H9 (cell line): ENCODE data around the gene ZNF638. TPM values are rescaled to one million over a fixed set of nuclear protein-coding genes. Genes with fewer than 3 reads are reported as not detected.

Experiments used
- DNase-seq: peaks from one replicate; pipeline ENCODE4 v3.0.0-alpha.2; 2017
- H2AFZ ChIP-seq: one replicate; pipeline ENCODE4 v1.6.1; 2013; ENCODE audit warnings: mild to moderate bottlenecking, low read length, control low read depth, moderate library complexity
- H2AK5ac ChIP-seq: 2 replicates; pipeline ENCODE4 v1.6.1; 2013; ENCODE audit warnings: low read length, control low read depth, mixed read lengths; ENCODE audit not compliant: insufficient read length
- H2BK120ac ChIP-seq: one replicate; pipeline ENCODE4 v1.6.1; 2013; ENCODE audit warnings: low read depth, mild to moderate bottlenecking, low read length, control low read depth, inconsistent platforms; ENCODE audit not compliant: poor library complexity, severe bottlenecking
- H2BK12ac ChIP-seq: 2 replicates; pipeline ENCODE4 v1.6.1; 2013; ENCODE audit warnings: low read length, control low read depth, mixed read lengths, low read depth; ENCODE audit not compliant: insufficient read length
- H2BK15ac ChIP-seq: 2 replicates; pipeline ENCODE4 v1.6.1; 2013; ENCODE audit warnings: low read depth, low read length, control low read depth
- H2BK20ac ChIP-seq: one replicate; pipeline ENCODE4 v1.6.1; 2013; ENCODE audit warnings: low read depth, mild to moderate bottlenecking, low read length, control low read depth, inconsistent platforms; ENCODE audit not compliant: poor library complexity, severe bottlenecking
- H2BK5ac ChIP-seq: 2 replicates; pipeline ENCODE4 v1.6.1; 2013; ENCODE audit warnings: low read length, control low read depth, mixed read lengths; ENCODE audit not compliant: insufficient read length
- H3K14ac ChIP-seq: 2 replicates; pipeline ENCODE4 v1.6.1; 2013; ENCODE audit warnings: low read length, control low read depth; ENCODE audit not compliant: insufficient read depth
- H3K18ac ChIP-seq: 2 replicates; pipeline ENCODE4 v1.6.1; 2013; ENCODE audit warnings: low read depth, mild to moderate bottlenecking, mixed read lengths, low read length, control low read depth; ENCODE audit not compliant: insufficient read length
- H3K23ac ChIP-seq: 2 replicates; pipeline ENCODE4 v1.6.1; 2013; ENCODE audit warnings: low read length, control low read depth, mixed read lengths, low read depth; ENCODE audit not compliant: insufficient read length
- H3K23me2 ChIP-seq: 2 replicates; pipeline ENCODE4 v1.6.1; 2013; ENCODE audit warnings: low read depth, mild to moderate bottlenecking, mixed read lengths, low read length, control low read depth; ENCODE audit not compliant: insufficient read length, poor library complexity, severe bottlenecking
- H3K27ac ChIP-seq: 2 replicates; pipeline ENCODE4 v1.5.1; 2013; ENCODE audit warnings: low read length, control low read depth, mixed read lengths, low read depth; ENCODE audit not compliant: insufficient read length
- H3K27me3 ChIP-seq: 2 replicates; pipeline ENCODE4 v1.6.1; 2013; ENCODE audit warnings: low read length, control low read depth, inconsistent platforms; ENCODE audit not compliant: insufficient read depth
- H3K4ac ChIP-seq: 2 replicates; pipeline ENCODE4 v1.6.1; 2013; ENCODE audit warnings: low read depth, mild to moderate bottlenecking, control low read depth, inconsistent platforms, low read length, moderate library complexity
- H3K4me1 ChIP-seq: 2 replicates; pipeline ENCODE4 v1.6.1; 2013; ENCODE audit warnings: low read length, control low read depth, inconsistent platforms; ENCODE audit not compliant: insufficient read depth
- H3K4me2 ChIP-seq: 2 replicates; pipeline ENCODE4 v1.6.1; 2013; ENCODE audit warnings: low read length, control low read depth, mixed read lengths; ENCODE audit not compliant: insufficient read length, insufficient read depth
- H3K56ac ChIP-seq: 2 replicates; pipeline ENCODE4 v1.6.1; 2013; ENCODE audit warnings: low read depth, mild to moderate bottlenecking, mixed read lengths, low read length, control low read depth; ENCODE audit not compliant: insufficient read length
- H3K79me1 ChIP-seq: 2 replicates; pipeline ENCODE4 v1.6.1; 2013; ENCODE audit warnings: low read depth, mild to moderate bottlenecking, moderate library complexity, low read length, control low read depth, inconsistent platforms; ENCODE audit not compliant: insufficient read depth, poor library complexity, severe bottlenecking
- H3K79me2 ChIP-seq: 2 replicates; pipeline ENCODE4 v1.6.1; 2013; ENCODE audit warnings: low read length, control low read depth, inconsistent platforms; ENCODE audit not compliant: insufficient read depth
- H3K9ac ChIP-seq: 2 replicates; pipeline ENCODE4 v1.6.1; 2013; ENCODE audit warnings: low read length, control low read depth, mixed read lengths; ENCODE audit not compliant: insufficient read length; ENCODE audit errors: extremely low read depth
- H3K9me3 ChIP-seq: one replicate; pipeline ENCODE4 v1.6.1; 2013; ENCODE audit warnings: low read depth, low read length, inconsistent platforms; ENCODE audit not compliant: control insufficient read depth
- H3T11ph ChIP-seq: one replicate; pipeline ENCODE4 v1.6.1; 2013; ENCODE audit warnings: mild to moderate bottlenecking, low read length, control low read depth, inconsistent platforms
- H4K20me1 ChIP-seq: one replicate; pipeline ENCODE4 v1.6.1; 2013; ENCODE audit not compliant: control insufficient read depth, insufficient read length, insufficient read depth
- H4K5ac ChIP-seq: 2 replicates; pipeline ENCODE4 v1.6.1; 2013; ENCODE audit warnings: low read depth, mild to moderate bottlenecking, mixed read lengths, low read length, control low read depth; ENCODE audit not compliant: insufficient read length
- H4K8ac ChIP-seq: replicated peaks from 2 replicates; pipeline ENCODE4 v1.6.1; 2013; ENCODE audit warnings: low read length, control low read depth, mixed read lengths, low read depth; ENCODE audit not compliant: insufficient read length
- H4K91ac ChIP-seq: 2 replicates; pipeline ENCODE4 v1.6.1; 2013; ENCODE audit warnings: low read depth, mild to moderate bottlenecking, moderate library complexity, mixed read lengths, low read length, control low read depth; ENCODE audit not compliant: insufficient read length
- H3K27ac Mint-ChIP-seq, 3 experiments: 2 replicates in 2 of 3; 3 replicates in 1 of 3; pipeline ENCODE4 v1.8.0; 2020 to 2021; ENCODE audit warnings: mixed read lengths in 3 of 3, mild to moderate bottlenecking in 1 of 3, moderate library complexity in 1 of 3
- H3K27me3 Mint-ChIP-seq: 2 replicates; pipeline ENCODE4 v1.8.0; 2021; ENCODE audit warnings: low read depth, mild to moderate bottlenecking, moderate library complexity, mixed read lengths
- H3K36me3 Mint-ChIP-seq, 3 experiments: 2 replicates in 2 of 3; 3 replicates in 1 of 3; pipeline ENCODE4 v1.8.0; 2020 to 2021; ENCODE audit warnings: low read depth in 3 of 3, mixed read lengths in 3 of 3; ENCODE audit not compliant: insufficient read depth in 1 of 3
- H3K4me1 Mint-ChIP-seq, 2 experiments: 2 replicates each; pipeline ENCODE4 v1.8.0; 2020; ENCODE audit warnings: mixed read lengths in 2 of 2
- H3K4me3 Mint-ChIP-seq, 2 experiments: 2 replicates in 1 of 2; 3 replicates in 1 of 2; pipeline ENCODE4 v1.8.0; 2020 to 2021; ENCODE audit warnings: mild to moderate bottlenecking in 2 of 2, mixed read lengths in 2 of 2, moderate library complexity in 1 of 2
- H3K9me3 Mint-ChIP-seq, 2 experiments: 2 replicates in 1 of 2; 3 replicates in 1 of 2; pipeline ENCODE4 v1.8.0; 2020; ENCODE audit warnings: mild to moderate bottlenecking in 2 of 2, mixed read lengths in 2 of 2, moderate library complexity in 1 of 2
- WGBS: extraction: QIAGEN DNeasy Blood & Tissue Kit; methylation state at CpG from one replicate; pipeline ENCODE4 v1.1.7; 2013; ENCODE audit warnings: missing lambda C conversion rate, low lambda C conversion rate, mixed read lengths; ENCODE audit not compliant: insufficient read length; ENCODE audit errors: extremely low coverage; 5-methylcytosine and 5-hydroxymethylcytosine counted together
- total RNA-seq: library from RNA; stranded (reverse); gene quantifications from 2 replicates; pipeline ENCODE4 v1.2.1, GENCODE V29; 2021
- TF ChIP-seq, protein P1 (sequence below): fragments of 200-600 bp; sonication (generic); conservative IDR thresholded peaks from 3 replicates; pipeline ENCODE4 v1.8.0; 2021; ENCODE audit warnings: antibody characterized with exemption, mild to moderate bottlenecking

Gene ZNF638
- total RNA-seq, 1 experiment from 2014 or later, result 146 TPM

DNA sequence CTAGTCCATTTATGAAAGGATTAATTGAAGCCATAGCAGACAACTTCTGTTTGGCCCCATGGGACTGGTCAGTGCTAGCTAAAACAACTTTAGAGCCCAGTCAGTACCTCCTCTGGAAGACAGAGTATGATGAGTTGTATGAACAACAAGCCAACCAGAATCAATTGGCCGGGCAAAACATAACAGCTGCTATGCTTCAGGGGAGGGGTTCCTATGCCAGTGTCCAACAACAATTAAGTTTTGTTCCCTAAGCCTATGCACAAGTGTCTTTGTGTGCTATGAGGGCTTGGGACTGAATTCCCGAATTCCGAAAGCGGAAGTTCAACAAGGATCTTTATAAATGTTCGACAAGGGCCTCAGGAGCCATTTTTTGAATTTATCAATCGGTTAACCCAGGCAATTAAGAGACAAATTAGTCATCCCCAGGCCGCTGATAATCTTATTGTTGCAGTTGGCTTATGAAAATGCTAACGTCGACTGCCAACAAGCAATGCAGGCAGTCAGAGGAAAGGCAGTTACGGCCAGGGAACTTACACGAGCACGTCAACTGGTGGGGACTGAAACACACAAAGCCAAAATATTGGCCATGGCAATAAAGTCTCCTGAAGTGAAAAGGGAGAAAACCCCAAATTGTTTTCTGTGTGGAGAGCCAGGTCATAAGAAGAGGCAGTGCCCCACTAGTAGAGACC, 57.9 kb downstream of the ZNF638 start:
- Histone ChIP-seq H3K14ac (no peak overlapping the region), H2BK120ac (no peak overlapping the region), H3K4ac (no peak overlapping the region), H3K79me2 (no peaks in the 10 kb centered on the region), H4K91ac (no peak overlapping the region), H2AK5ac (no peak overlapping the region), H3K4me2 (no peak overlapping the region), H3K79me1 (no peaks in the 10 kb centered on the region), H3K4me1 (no peaks in the 10 kb centered on the region), H3K9me3 (no peaks in the 10 kb centered on the region), H2AFZ (no peak overlapping the region), H3K27ac (no peak overlapping the region), H3K56ac (no peak overlapping the region), H3K23me2 (no peaks in the 10 kb centered on the region), H3K9ac (no peak overlapping the region), H2BK5ac (no peak overlapping the region), H3K27me3 (no peaks in the 10 kb centered on the region), H2BK20ac (no peak overlapping the region), H2BK12ac (no peak overlapping the region), H4K20me1 (no peaks in the 10 kb centered on the region), H2BK15ac (no peak overlapping the region), H4K8ac (peak overlapping the region; percentile 81), H3K18ac (no peak overlapping the region), H4K5ac (no peak overlapping the region), H3T11ph (no peak overlapping the region), H3K23ac (no peak overlapping the region)
- Mint-ChIP-seq H3K4me3 (no peak overlapping the region), H3K36me3 (peaks cover 38 to 65% (median 64%) of the 10 kb centered on the region in 3 experiments), H3K27me3 (no peaks in the 10 kb centered on the region; the same call in 1 of the 2 replicates), H3K9me3 (peaks cover 0 to 8% of the 10 kb centered on the region in 2 experiments; a peak in 2 of 5 replicates), H3K4me1 (no peaks in the 10 kb centered on the region), H3K27ac (peak overlapping the region in 1 of 3 experiments; percentile 66; a peak in 1 of 7 replicates)
- no peak for DNase-seq
- no CpG with 5 or more reads among the region's 12 CpGs for whole genome bisulfite sequencing
- TF ChIP-seq, protein P1, sequence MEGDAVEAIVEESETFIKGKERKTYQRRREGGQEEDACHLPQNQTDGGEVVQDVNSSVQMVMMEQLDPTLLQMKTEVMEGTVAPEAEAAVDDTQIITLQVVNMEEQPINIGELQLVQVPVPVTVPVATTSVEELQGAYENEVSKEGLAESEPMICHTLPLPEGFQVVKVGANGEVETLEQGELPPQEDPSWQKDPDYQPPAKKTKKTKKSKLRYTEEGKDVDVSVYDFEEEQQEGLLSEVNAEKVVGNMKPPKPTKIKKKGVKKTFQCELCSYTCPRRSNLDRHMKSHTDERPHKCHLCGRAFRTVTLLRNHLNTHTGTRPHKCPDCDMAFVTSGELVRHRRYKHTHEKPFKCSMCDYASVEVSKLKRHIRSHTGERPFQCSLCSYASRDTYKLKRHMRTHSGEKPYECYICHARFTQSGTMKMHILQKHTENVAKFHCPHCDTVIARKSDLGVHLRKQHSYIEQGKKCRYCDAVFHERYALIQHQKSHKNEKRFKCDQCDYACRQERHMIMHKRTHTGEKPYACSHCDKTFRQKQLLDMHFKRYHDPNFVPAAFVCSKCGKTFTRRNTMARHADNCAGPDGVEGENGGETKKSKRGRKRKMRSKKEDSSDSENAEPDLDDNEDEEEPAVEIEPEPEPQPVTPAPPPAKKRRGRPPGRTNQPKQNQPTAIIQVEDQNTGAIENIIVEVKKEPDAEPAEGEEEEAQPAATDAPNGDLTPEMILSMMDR, result no peak
